ENCODE data around the gene DNAJC17. TPM values are rescaled to one million over a fixed set of nuclear protein-coding genes. Genes with fewer than 3 reads are reported as not detected.

DNAJC17 gene
- total and polyA plus RNA-seq, 8 donors = 24.3 to 50.1 (median 42.1) TPM

DNA sequence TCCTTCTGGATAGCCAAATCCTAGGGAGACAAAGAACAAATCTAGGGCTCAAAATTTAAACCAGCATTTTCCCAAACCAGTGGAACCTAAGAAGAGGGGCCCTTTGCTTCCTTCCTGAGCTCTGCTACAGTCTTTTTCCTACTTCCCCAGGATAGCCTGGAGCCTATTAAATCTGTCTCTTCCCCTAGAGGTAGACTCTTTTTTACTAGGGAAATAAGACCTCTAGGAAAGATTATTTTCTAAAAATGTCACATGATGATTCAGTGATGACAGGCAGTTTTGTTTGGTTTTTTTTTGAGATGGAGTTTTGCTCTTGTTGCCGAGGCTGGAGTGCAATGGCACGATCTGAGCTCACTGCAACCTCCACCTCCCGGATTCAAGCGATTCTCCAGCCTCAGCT lies 70.7 kb downstream of the DNAJC17 start:
- Histone ChIP-seq H3K27me3 (no peaks in the 10 kb centered on the region), H3K4me1 (no peaks in the 10 kb centered on the region), H3K9me3 (no peaks in the 10 kb centered on the region), H3K27ac (no peak overlapping the region), H3K36me3 (peaks cover 0 to 100% of the 10 kb centered on the region in 2 donors), H3K4me3 (no peak overlapping the region)
- TF ChIP-seq, protein P1, sequence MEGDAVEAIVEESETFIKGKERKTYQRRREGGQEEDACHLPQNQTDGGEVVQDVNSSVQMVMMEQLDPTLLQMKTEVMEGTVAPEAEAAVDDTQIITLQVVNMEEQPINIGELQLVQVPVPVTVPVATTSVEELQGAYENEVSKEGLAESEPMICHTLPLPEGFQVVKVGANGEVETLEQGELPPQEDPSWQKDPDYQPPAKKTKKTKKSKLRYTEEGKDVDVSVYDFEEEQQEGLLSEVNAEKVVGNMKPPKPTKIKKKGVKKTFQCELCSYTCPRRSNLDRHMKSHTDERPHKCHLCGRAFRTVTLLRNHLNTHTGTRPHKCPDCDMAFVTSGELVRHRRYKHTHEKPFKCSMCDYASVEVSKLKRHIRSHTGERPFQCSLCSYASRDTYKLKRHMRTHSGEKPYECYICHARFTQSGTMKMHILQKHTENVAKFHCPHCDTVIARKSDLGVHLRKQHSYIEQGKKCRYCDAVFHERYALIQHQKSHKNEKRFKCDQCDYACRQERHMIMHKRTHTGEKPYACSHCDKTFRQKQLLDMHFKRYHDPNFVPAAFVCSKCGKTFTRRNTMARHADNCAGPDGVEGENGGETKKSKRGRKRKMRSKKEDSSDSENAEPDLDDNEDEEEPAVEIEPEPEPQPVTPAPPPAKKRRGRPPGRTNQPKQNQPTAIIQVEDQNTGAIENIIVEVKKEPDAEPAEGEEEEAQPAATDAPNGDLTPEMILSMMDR (IDR thresholded peaks at IDR 0.05) = no peak
- intact Hi-C loops (cut with DNase I) = no loop called here
- no peak for DNase-seq
- ATAC-seq = no peak

- Histone ChIP-seq H3K27ac (no peak overlapping the region), H3K36me3 (peaks cover 0 to 65% of the 10 kb centered on the region in 2 donors), H3K9me3 (no peaks in the 10 kb centered on the region), H3K4me3 (no peak overlapping the region), H3K4me1 (no peaks in the 10 kb centered on the region), H3K27me3 (no peaks in the 10 kb centered on the region)
- no peak for DNase-seq
- ATAC-seq = no peak
- TF ChIP-seq, protein P1 (IDR thresholded peaks at IDR 0.05) = no peak
- intact Hi-C loops (cut with DNase I) = no loop called here
These were observed 76.2 kb downstream of the DNAJC17 start for GRCh38 chr15:40731034-40731433.

DNA sequence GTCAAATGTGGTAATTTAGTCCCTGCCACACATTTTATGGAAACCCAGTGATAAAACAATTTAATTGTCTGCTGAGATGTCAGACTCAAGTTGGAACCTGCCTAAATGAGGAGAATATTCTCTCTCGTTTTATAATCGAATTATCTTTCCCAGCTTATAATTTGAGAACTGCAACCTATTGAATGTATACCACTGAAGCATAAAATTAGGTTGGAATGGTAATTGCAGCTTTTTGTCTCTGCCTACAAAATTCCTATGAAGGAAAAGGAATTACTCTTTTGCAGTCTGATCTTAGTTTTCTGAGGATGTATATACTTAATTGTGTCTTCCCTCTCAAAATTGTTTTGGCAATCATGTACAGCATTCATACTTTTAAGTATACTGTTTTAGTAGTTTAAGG lies 83.4 kb downstream of the DNAJC17 start:
- intact Hi-C loops (cut with DNase I) = no loop called here
- Histone ChIP-seq H3K4me3 (no peak overlapping the region), H3K9me3 (no peaks in the 10 kb centered on the region), H3K27ac (no peak overlapping the region), H3K36me3 (peaks cover 0 to 6% of the 10 kb centered on the region in 2 donors), H3K4me1 (no peaks in the 10 kb centered on the region), H3K27me3 (no peaks in the 10 kb centered on the region)
- TF ChIP-seq, protein P1 (IDR thresholded peaks at IDR 0.05) = no peak
- DNase-seq = no peak
- no peak for ATAC-seq

- ATAC-seq = no peak
- intact Hi-C loops (cut with DNase I) = no loop called here
These were observed 84.3 kb downstream of the DNAJC17 start for GRCh38 chr15:40722934-40723333.

DNA sequence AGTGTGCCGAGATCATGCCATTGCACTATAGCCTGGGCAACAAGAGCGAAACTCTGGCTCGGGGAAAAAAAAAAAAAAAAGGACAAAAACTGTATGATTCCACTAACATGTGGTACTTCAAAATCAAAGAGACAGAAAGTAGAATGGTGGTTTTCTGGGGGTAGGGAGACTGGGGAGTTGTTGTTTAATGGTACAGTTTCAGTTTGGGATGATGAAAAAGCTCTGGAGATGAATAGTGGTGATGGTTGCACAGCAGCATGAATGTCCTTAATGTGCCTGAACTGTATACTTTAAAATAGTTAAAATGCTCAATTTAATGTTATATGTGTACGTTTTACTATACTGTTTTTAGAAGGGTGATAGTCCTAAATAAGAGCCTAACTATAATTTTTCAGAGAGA lies 84.9 kb downstream of the DNAJC17 start:
- TF ChIP-seq, protein P1 (IDR thresholded peaks at IDR 0.05) = no peak
- intact Hi-C loops (cut with DNase I) = no loop called here
- Histone ChIP-seq H3K4me1 (no peaks in the 10 kb centered on the region), H3K27me3 (no peaks in the 10 kb centered on the region), H3K4me3 (no peak overlapping the region), H3K9me3 (no peaks in the 10 kb centered on the region), H3K36me3 (peaks cover 0 to 8% of the 10 kb centered on the region in 2 donors), H3K27ac (no peak overlapping the region)
- DNase-seq (no peak), ATAC-seq (no peak)

More at GRCh38 chr15:40722934-40723333, 84.3 kb downstream of the DNAJC17 start:
- TF ChIP-seq, protein P1 (IDR thresholded peaks at IDR 0.05) = no peak
- Histone ChIP-seq H3K4me1 (no peaks in the 10 kb centered on the region), H3K27ac (no peak overlapping the region), H3K4me3 (no peak overlapping the region), H3K27me3 (no peaks in the 10 kb centered on the region), H3K36me3 (peaks cover 0 to 8% of the 10 kb centered on the region in 2 donors), H3K9me3 (no peaks in the 10 kb centered on the region)
- DNase-seq = no peak
